ENCODE measurements around the gene CALML3. TPM values are rescaled to one million over a fixed set of nuclear protein-coding genes. Genes with fewer than 3 reads are reported as not detected.

CALML3 gene
- total and polyA plus RNA-seq, 8 donors: 0.46 to 64.6 TPM; not detected in 6

GRCh38 chr10:5493691-5494090 is 31.1 kb upstream of the CALML3 start:
- no peak for TF ChIP-seq CTCF (IDR thresholded peaks at IDR 0.05)
- no peak for TF ChIP-seq EP300 (IDR thresholded peaks at IDR 0.05)
- TF ChIP-seq POLR2A (IDR thresholded peaks at IDR 0.05): no peak
- TF ChIP-seq POLR2AphosphoS5 (IDR thresholded peaks at IDR 0.05): no peak
- Histone ChIP-seq H3K9me3 (peaks cover 0 to 6% (median 5%) of the 10 kb centered on the region in 4 donors), H3K4me1 (peaks cover 0 to 6% (median 2%) of the 10 kb centered on the region in 4 donors), H3K27me3 (no peaks in the 10 kb centered on the region), H3K27ac (no peak overlapping the region), H3K36me3 (no peaks in the 10 kb centered on the region), H3K4me3 (no peak overlapping the region)
- intact Hi-C loops (cut with DNase I; ENCODE audit: low total_unique reads): no loop called here
- no peak for DNase-seq
- WGBS, 5 donors: 33 to 67% (median 49%) methylated on average over 3 of the region's 3 CpGs

- TF ChIP-seq POLR2AphosphoS5 (IDR thresholded peaks at IDR 0.05) (no peak), EP300 (IDR thresholded peaks at IDR 0.05) (no peak), CTCF (IDR thresholded peaks at IDR 0.05) (no peak), POLR2A (IDR thresholded peaks at IDR 0.05) (no peak)
- WGBS, 5 donors: 86 to 90% (median 86%) methylated on average over 5 to 8 of the region's 8 CpGs
Measured at GRCh38 chr10:5494611-5495010, 30.1 kb upstream of the CALML3 start.

GRCh38 chr10:5496261-5497250 is 28.2 kb upstream of the CALML3 start:
- peak; percentile 47 to 50 for DNase-seq
- WGBS, 5 donors: 67 to 78% (median 77%) methylated on average over 22 to 25 of the region's 25 CpGs
- TF ChIP-seq POLR2A (IDR thresholded peaks at IDR 0.05): no peak
- no peak for TF ChIP-seq EP300 (IDR thresholded peaks at IDR 0.05)
- no peak for TF ChIP-seq POLR2AphosphoS5 (IDR thresholded peaks at IDR 0.05)
- no peak for TF ChIP-seq CTCF (IDR thresholded peaks at IDR 0.05)
- intact Hi-C loops (cut with DNase I; ENCODE audit: low total_unique reads): no loop called here
- Histone ChIP-seq H3K4me1 (peaks cover 0 to 3% (median 0%) of the 10 kb centered on the region in 4 donors), H3K9me3 (peaks cover 0 to 6% (median 5%) of the 10 kb centered on the region in 4 donors), H3K27ac (no peak overlapping the region), H3K27me3 (no peaks in the 10 kb centered on the region), H3K4me3 (no peak overlapping the region), H3K36me3 (no peaks in the 10 kb centered on the region)

More at GRCh38 chr10:5494611-5495010, 30.1 kb upstream of the CALML3 start:
- peaks cover 0 to 3% (median 0%) of the 10 kb centered on the region in 4 donors for H3K4me1 ChIP-seq
- no peaks in the 10 kb centered on the region for H3K36me3 ChIP-seq
- no peak overlapping the region for H3K4me3 ChIP-seq
- DNase-seq: no peak
- no peak overlapping the region for H3K27ac ChIP-seq
- intact Hi-C loops (cut with DNase I; ENCODE audit: low total_unique reads): no loop called here
- no peaks in the 10 kb centered on the region for H3K27me3 ChIP-seq
- H3K9me3 ChIP-seq: peaks cover 0 to 6% (median 5%) of the 10 kb centered on the region in 4 donors

- intact Hi-C loops (cut with DNase I; ENCODE audit: low total_unique reads): no loop called here
- Histone ChIP-seq H3K27me3 (no peaks in the 10 kb centered on the region), H3K4me3 (no peak overlapping the region), H3K9me3 (peaks cover 0 to 5% (median 4%) of the 10 kb centered on the region in 4 donors), H3K4me1 (peaks cover 0 to 4% (median 2%) of the 10 kb centered on the region in 4 donors), H3K27ac (no peak overlapping the region), H3K36me3 (no peaks in the 10 kb centered on the region)
- WGBS, 5 donors: 74 to 95% (median 87%) methylated on average over 6 of the region's 6 CpGs
- DNase-seq: no peak
- TF ChIP-seq POLR2A (IDR thresholded peaks at IDR 0.05) (no peak), EP300 (IDR thresholded peaks at IDR 0.05) (no peak), CTCF (IDR thresholded peaks at IDR 0.05) (no peak), POLR2AphosphoS5 (IDR thresholded peaks at IDR 0.05) (no peak)
Measured at GRCh38 chr10:5497289-5497688, 27.5 kb upstream of the CALML3 start.

All from stomach (tissue), 9 donors.